ENCODE measurements around the gene HOXD8. TPM values are rescaled to one million over a fixed set of nuclear protein-coding genes. Genes with fewer than 3 reads are reported as not detected.

Gene HOXD8
- total and polyA plus RNA-seq, 2 of the 8 experiments (the other 6 are each of a cell fraction or from before 2014, with no cell fraction given): not detected

GRCh38 chr2:176159663-176160250, 30.3 kb downstream of the HOXD8 start (continued):
- peak; percentile 100 for TF ChIP-seq EZH2 (IDR thresholded peaks at IDR 0.05; ENCODE audit: low read depth, low read length, severe bottlenecking)
- TF ChIP-seq SUZ12 (IDR thresholded peaks at IDR 0.05; ENCODE audit: low read length): peak; percentile 98
